HCT116 (cell line): Measurements from ENCODE around the gene RSPO1. TPM values are rescaled to one million over a fixed set of nuclear protein-coding genes. Genes with fewer than 3 reads are reported as not detected.

Source experiments
- ATAC-seq: fragments of 200-7000 bp; cut with Tn5 transposase; 2 replicates; pipeline ENCODE4 v1.9.1; 2020; ENCODE audit warnings: mild to moderate bottlenecking, moderate library complexity
- BruUV-seq: library from RNA; stranded (reverse); fragments of 400-500 nt; replicated peaks from 2 replicates; lab custom pipeline; 2021; lab: Mats Ljungman, UMichigan
- CTCF ChIA-PET: fragments of 300-600 bp; sonication (Branson Sonifier 250); formaldehyde crosslinking; loops from one replicate; lab custom pipeline; 2021; ENCODE audit warnings: antibody characterized with exemption; lab: Charles Lee
- POLR2A ChIA-PET: fragments of 300-600, 350-600 bp; sonication (Branson Sonifier 250); formaldehyde crosslinking; loops from one replicate; lab custom pipeline; 2021; ENCODE audit warnings: antibody characterized with exemption; lab: Charles Lee
- RAD21 ChIA-PET, 2 experiments: fragments of 300-600 bp; sonication (Branson Sonifier 250); formaldehyde crosslinking; loops; one replicate each; lab custom pipeline; 2023; ENCODE audit warnings: low total read pairs in 2 of 2; ENCODE audit not compliant: uncharacterized antibody in 2 of 2, unreplicated experiment in 2 of 2, low non-redundant PET in 1 of 2; lab: Charles Lee
- DNase-seq: peaks from one replicate; pipeline ENCODE4 v3.0.0-alpha.2; 2010; ENCODE audit warnings: low read depth, low spot score
- H2AFZ ChIP-seq: fragments of 200-600 bp; shearing (Covaris generic), sonication (generic); 2 replicates; pipeline ENCODE4 v1.6.1; 2017; ENCODE audit warnings: low read depth, mixed run types, mixed read lengths, antibody characterized with exemption, low read length; ENCODE audit not compliant: poor library complexity, severe bottlenecking
- H3K27ac ChIP-seq: 2 replicates; pipeline ENCODE4 v1.5.1; 2012; ENCODE audit warnings: low read depth, low read length
- H3K27me3 ChIP-seq: fragments of 200-600 bp; sonication (generic); 2 replicates; pipeline ENCODE4 v1.6.1; 2016; ENCODE audit warnings: mixed run types, low read length, mixed read lengths; ENCODE audit not compliant: insufficient read depth
- H3K36me3 ChIP-seq, 2 experiments: fragments of 200-500 bp in 1 of 2; fragments of 200-600 bp in 1 of 2; sonication (Bioruptor generic) in 1 of 2; sonication (generic) in 1 of 2; 2 replicates each; pipeline versions ENCODE4 v1.5.1 to v1.6.1; 2014 to 2016; ENCODE audit warnings: low read length in 2 of 2, inconsistent platforms in 1 of 2, mixed read lengths in 1 of 2, mixed run types in 1 of 2; ENCODE audit not compliant: insufficient read depth in 2 of 2, control insufficient read depth in 1 of 2
- H3K4me1 ChIP-seq, 2 experiments: fragments of 200-600 bp in 1 of 2; sonication (generic) in 1 of 2; 2 replicates each; pipeline versions ENCODE4 v1.5.1 to v1.6.1; 2012 to 2017; ENCODE audit warnings: low read length in 2 of 2, inconsistent platforms in 1 of 2, mild to moderate bottlenecking in 1 of 2, mixed read lengths in 1 of 2, mixed run types in 1 of 2, moderate library complexity in 1 of 2; ENCODE audit not compliant: insufficient read depth in 2 of 2, control insufficient read depth in 1 of 2
- H3K4me2 ChIP-seq: fragments of 200-600 bp; sonication (generic); 2 replicates; pipeline ENCODE4 v1.6.1; 2017; ENCODE audit warnings: mixed run types, low read length, mixed read lengths
- H3K4me3 ChIP-seq, 2 experiments: fragments of 200-600 bp in 1 of 2; sonication (generic) in 1 of 2; replicated peaks in 1 of 2; 2 replicates each; pipeline ENCODE4 v1.5.1; 2011 to 2016; ENCODE audit warnings: low read length in 2 of 2, control low read depth in 1 of 2, low read depth in 1 of 2, mild to moderate bottlenecking in 1 of 2, mixed read lengths in 1 of 2, mixed run types in 1 of 2
- H3K79me2 ChIP-seq: fragments of 200-600 bp; sonication (generic); 2 replicates; pipeline ENCODE4 v1.6.1; 2017; ENCODE audit warnings: mild to moderate bottlenecking, mixed run types, low read length, moderate library complexity, mixed read lengths; ENCODE audit not compliant: insufficient read depth
- H3K9ac ChIP-seq: fragments of 200-600 bp; sonication (generic); 2 replicates; pipeline ENCODE4 v1.6.1; 2016; ENCODE audit warnings: low read length, mixed read lengths
- H3K9me2 ChIP-seq: fragments of 200-600 bp; sonication (generic), shearing (Covaris generic); 2 replicates; pipeline ENCODE4 v1.6.1; 2017; ENCODE audit warnings: mixed run types, mild to moderate bottlenecking, moderate library complexity; ENCODE audit not compliant: insufficient read depth
- H3K9me3 ChIP-seq, 2 experiments: fragments of 200-500 bp in 1 of 2; fragments of 200-600 bp in 1 of 2; sonication (Bioruptor generic) in 1 of 2; sonication (generic) in 1 of 2; 2 replicates each; pipeline ENCODE4 v1.6.1; 2014 to 2017; ENCODE audit warnings: low read length in 2 of 2, mixed read lengths in 2 of 2, inconsistent platforms in 1 of 2, low read depth in 1 of 2, mild to moderate bottlenecking in 1 of 2, mixed run types in 1 of 2, moderate library complexity in 1 of 2; ENCODE audit not compliant: control insufficient read depth in 1 of 2, insufficient read depth in 1 of 2
- H4K20me1 ChIP-seq: fragments of 200-600 bp; sonication (generic), shearing (Covaris generic); 2 replicates; pipeline ENCODE4 v1.6.1; 2017; ENCODE audit warnings: mixed run types, mild to moderate bottlenecking, moderate library complexity; ENCODE audit not compliant: insufficient read depth
- CBX3 ChIP-seq: IDR thresholded peaks from 2 replicates; pipeline ENCODE4 v1.6.1; 2012; ENCODE audit warnings: low read depth
- CTCF ChIP-seq, 3 experiments: fragments of 200-600 bp in 1 of 3; sonication (generic) in 1 of 3; IDR thresholded peaks in 2 of 3; conservative IDR thresholded peaks in 1 of 3; 2 replicates each; pipeline ENCODE4 v1.5.1; 2012 to 2017; ENCODE audit warnings: low read depth in 2 of 3, low read length in 2 of 3, antibody characterized with exemption in 1 of 3, borderline replicate concordance in 1 of 3, control low read depth in 1 of 3, mild to moderate bottlenecking in 1 of 3, mixed read lengths in 1 of 3, mixed run types in 1 of 3, moderate library complexity in 1 of 3; ENCODE audit not compliant: insufficient read depth in 1 of 3
- EGR1 ChIP-seq: IDR thresholded peaks from 2 replicates; pipeline ENCODE4 v1.6.1; 2012; ENCODE audit warnings: low read depth
- EZH2 ChIP-seq: fragments of 200-600 bp; sonication (generic); IDR thresholded peaks from 2 replicates; pipeline ENCODE4 v1.6.1; 2017; ENCODE audit warnings: antibody characterized with exemption, mixed run types
- EZH2phosphoT487 ChIP-seq: fragments of 200-600 bp; IDR thresholded peaks from 2 replicates; pipeline ENCODE4 v1.6.1; 2018; ENCODE audit warnings: antibody characterized with exemption, borderline replicate concordance
- FOSL1 ChIP-seq: IDR thresholded peaks from 2 replicates; pipeline ENCODE4 v1.6.1; 2012; ENCODE audit warnings: low read depth
- JUND ChIP-seq: IDR thresholded peaks from 2 replicates; pipeline ENCODE4 v1.6.1; 2012
- MAX ChIP-seq: IDR thresholded peaks from 2 replicates; pipeline ENCODE4 v1.6.1; 2012
- POLR2A ChIP-seq: IDR thresholded peaks from 2 replicates; pipeline ENCODE4 v1.7.0; 2011; ENCODE audit warnings: borderline replicate concordance; ENCODE audit not compliant: insufficient read depth, insufficient read length; ENCODE audit errors: extremely low read depth
- POLR2AphosphoS5 ChIP-seq: IDR thresholded peaks from 2 replicates; pipeline ENCODE4 v1.6.1; 2011; ENCODE audit warnings: mild to moderate bottlenecking, low read depth, low read length, moderate library complexity
- RAD21 ChIP-seq: IDR thresholded peaks from 2 replicates; pipeline ENCODE4 v1.6.1; 2012; ENCODE audit warnings: low read depth, mild to moderate bottlenecking
- REST ChIP-seq: IDR thresholded peaks from 2 replicates; pipeline ENCODE4 v1.6.1; 2012; ENCODE audit warnings: low read depth
- SIN3A ChIP-seq: IDR thresholded peaks from 2 replicates; pipeline ENCODE4 v1.6.1; 2012; ENCODE audit warnings: low read depth
- SP1 ChIP-seq: IDR thresholded peaks from 2 replicates; pipeline ENCODE4 v1.6.1; 2012; ENCODE audit warnings: low read depth
- SRF ChIP-seq: IDR thresholded peaks from 2 replicates; pipeline ENCODE4 v1.6.1; 2012; ENCODE audit warnings: low read depth
- TCF7L2 ChIP-seq: IDR thresholded peaks from 2 replicates; pipeline ENCODE4 v1.7.0; 2011; ENCODE audit warnings: borderline replicate concordance, inconsistent platforms; ENCODE audit not compliant: insufficient read depth, insufficient read length; ENCODE audit errors: extremely low read depth
- YY1 ChIP-seq: IDR thresholded peaks from 2 replicates; pipeline ENCODE4 v1.6.1; 2011; ENCODE audit warnings: low read length, low read depth, moderate library complexity, mild to moderate bottlenecking; ENCODE audit not compliant: insufficient replicate concordance; ENCODE audit errors: extremely low read depth
- ZBTB33 ChIP-seq: IDR thresholded peaks from 2 replicates; pipeline ENCODE4 v1.6.1; 2011; ENCODE audit warnings: mild to moderate bottlenecking, low read length, moderate library complexity; ENCODE audit not compliant: insufficient replicate concordance; ENCODE audit errors: extremely low read depth
- ZFX ChIP-seq: fragments of 450-650 bp; IDR thresholded peaks from 2 replicates; pipeline ENCODE4 v1.6.1; 2017
- ZNF274 ChIP-seq: fragments of 200-500 bp; sonication (Bioruptor generic); IDR thresholded peaks from 2 replicates; pipeline ENCODE4 v1.6.1; 2014; ENCODE audit warnings: mild to moderate bottlenecking, low read depth, low read length, inconsistent platforms
- intact Hi-C: fragments of 100-400 bp; cut with micrococcal nuclease; formaldehyde crosslinking; loops from 2 replicates; pipeline ENCODE4 v1.10.0; 2022
- total RNA-seq: library from RNA; stranded (reverse); gene quantifications from one replicate; pipeline ENCODE4 v1.2.1, GENCODE V29; 2021; ENCODE audit not compliant: unreplicated experiment

RSPO1 gene
- total RNA-seq, 1 experiment from 2014 or later, result 0.15 TPM

DNA sequence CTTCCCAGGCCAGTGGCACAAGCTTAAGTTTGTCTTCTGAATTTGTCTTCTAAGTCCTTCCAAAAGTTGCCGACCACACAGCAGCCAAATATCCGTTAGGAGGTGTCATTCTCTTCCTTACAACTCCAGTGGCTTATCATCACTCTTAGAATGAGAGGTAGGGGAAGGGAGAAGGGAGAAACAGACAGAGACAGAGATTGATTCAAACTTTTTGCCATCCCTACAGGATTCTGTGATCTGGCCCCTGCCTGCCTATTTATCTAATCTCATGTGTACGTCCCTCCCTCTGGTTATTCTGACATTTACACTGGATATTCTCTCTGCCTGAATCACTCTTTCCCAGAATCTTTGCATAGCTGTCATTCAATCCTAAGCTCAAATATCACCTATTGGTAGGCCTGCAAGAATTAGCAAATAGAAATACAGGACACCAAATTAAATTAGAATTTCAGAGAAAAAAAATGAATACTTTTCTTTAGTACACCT lies 38.5 kb downstream of the RSPO1 start:
- Histone ChIP-seq H3K4me2 (peak overlapping the region; percentile 95), H3K9me2 (no peaks in the 10 kb centered on the region), H3K27ac (no peak overlapping the region), H3K79me2 (peaks cover 43% of the 10 kb centered on the region), H3K9ac (peak overlapping the region; percentile 98), H2AFZ (peak overlapping the region; percentile 99), H4K20me1 (no peaks in the 10 kb centered on the region; the same call in none of the 2 replicates), H3K36me3 (peaks cover 17 to 22% of the 10 kb centered on the region in 2 experiments), H3K9me3 (no peaks in the 10 kb centered on the region), H3K4me1 (peaks cover 10 to 16% of the 10 kb centered on the region in 2 experiments; a peak in 2 of 4 replicates), H3K27me3 (no peaks in the 10 kb centered on the region), H3K4me3 (peak overlapping the region; percentile 98 to 100)
- TF ChIP-seq JUND (no peak), TCF7L2 (no peak), POLR2AphosphoS5 (no peak), SIN3A (no peak), SP1 (no peak), MAX (no peak), ZFX (no peak), POLR2A (no peak), RAD21 (no peak), FOSL1 (no peak), CTCF (IDR thresholded peaks at IDR 0.05 in 2 of 3, conservative IDR thresholded peaks at IDR 0.05 in 1 of 3; ENCODE audit: borderline replicate concordance in 1 of 3, insufficient read depth in 1 of 3, low read depth in 2 of 3, low read length in 2 of 3) (no peak), EGR1 (no peak; the same call in 1 of the 2 replicates), CBX3 (no peak), REST (no peak), EZH2phosphoT487 (no peak), ZBTB33 (no peak), ZNF274 (no peak), YY1 (no peak), EZH2 (no peak), SRF (no peak)
- ChIA-PET RAD21 (no interaction called here), CTCF (interaction anchor here (1.0 kb wide), 1 partner anchor 8 kb away, joined by 3 read pairs; no protein-coding TSS in a partner anchor), POLR2A (no interaction called here)
- DNase-seq (no peak), ATAC-seq (peak; percentile 28)
- no TSS peak for BruUV-seq
- intact Hi-C loops, result loop anchor here (5.0 kb wide), 1 partner anchor 124 kb away; the partner anchor contains the start of gene ZC3H12A
